Activated CD4-positive, alpha-beta T cell treated with anti-CD3 and anti-CD28 coated beads, Interleukin-2, amount 10 ng/mL, durations not matched to agents 7 days and 5 days (primary cell): ENCODE results near the gene RBM15B. TPM values are rescaled to one million over a fixed set of nuclear protein-coding genes. Genes with fewer than 3 reads are reported as not detected.

Source experiments
- CTCF ChIA-PET: fragments of 350-600 bp; sonication (Branson Sonifier 250); formaldehyde crosslinking; loops from one replicate; lab custom pipeline; 2021; ENCODE audit warnings: antibody characterized with exemption; lab: Charles Lee
- POLR2A ChIA-PET: fragments of 350-600 bp; sonication (Branson Sonifier 250); formaldehyde crosslinking; loops from one replicate; lab custom pipeline; 2021; ENCODE audit warnings: antibody characterized with exemption; lab: Charles Lee
- DNase-seq: peaks from one replicate; pipeline ENCODE4 v3.0.0-alpha.2; 2020
- H3K27ac Mint-ChIP-seq: one replicate; pipeline ENCODE4 v1.8.0; 2021; ENCODE audit warnings: mild to moderate bottlenecking, moderate library complexity, mixed read lengths
- H3K27me3 Mint-ChIP-seq: one replicate; pipeline ENCODE4 v1.8.0; 2021; ENCODE audit warnings: mixed read lengths
- H3K36me3 Mint-ChIP-seq: one replicate; pipeline ENCODE4 v1.8.0; 2021; ENCODE audit warnings: low read depth, mixed read lengths
- H3K4me1 Mint-ChIP-seq: one replicate; pipeline ENCODE4 v1.8.0; 2021; ENCODE audit warnings: mixed read lengths
- H3K4me3 Mint-ChIP-seq: one replicate; pipeline ENCODE4 v1.8.0; 2021; ENCODE audit warnings: mild to moderate bottlenecking, moderate library complexity, mixed read lengths
- H3K9me3 Mint-ChIP-seq: one replicate; pipeline ENCODE4 v1.8.0; 2021; ENCODE audit warnings: mixed read lengths
- total RNA-seq, 2 experiments: library from RNA; stranded (reverse); gene quantifications; one replicate each; pipeline ENCODE4 v1.2.3, GENCODE V29; 2021

Gene RBM15B
- total RNA-seq, 2 experiments from 2014 or later, result 29.0 to 29.8 TPM

DNA sequence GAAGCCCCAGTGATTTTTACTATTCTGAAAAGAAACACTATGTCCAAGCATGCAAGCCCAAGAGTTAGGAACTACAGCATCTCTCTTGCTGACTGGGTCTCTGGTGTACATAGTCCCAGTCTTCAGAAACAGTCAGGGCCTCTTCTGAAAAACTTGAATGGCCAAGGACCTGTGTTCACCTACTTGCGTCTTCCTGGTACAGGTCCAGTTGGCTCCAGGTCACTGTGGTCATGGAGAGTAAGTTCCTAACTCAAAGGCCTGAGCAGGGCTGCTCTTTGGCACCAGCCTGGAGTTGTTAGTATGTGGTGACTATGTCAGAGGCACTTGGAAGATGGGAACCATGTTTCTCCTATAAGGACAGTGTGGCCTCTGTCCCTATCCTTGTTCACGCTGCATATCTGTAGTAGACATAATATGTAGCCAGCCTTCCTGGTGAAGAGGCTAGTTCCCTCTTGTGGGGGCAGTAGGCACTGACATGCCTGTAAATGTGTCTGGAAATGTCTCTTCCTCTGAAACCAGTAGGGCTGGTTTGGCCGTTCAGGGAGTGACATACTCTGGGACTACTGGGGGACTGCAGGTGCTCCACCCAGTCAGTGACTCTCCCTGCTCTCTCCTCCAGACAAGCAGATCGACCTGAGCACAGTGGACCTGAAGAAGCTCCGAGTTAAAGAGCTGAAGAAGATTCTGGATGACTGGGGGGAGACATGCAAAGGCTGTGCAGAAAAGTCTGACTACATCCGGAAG is 2.6 kb upstream of the RBM15B start:
- H3K27ac Mint-ChIP-seq, result no peak overlapping the region
- H3K9me3 Mint-ChIP-seq, result no peaks in the 10 kb centered on the region
- POLR2A ChIA-PET, result no interaction called here
- DNase-seq, result no peak
- H3K27me3 Mint-ChIP-seq, result no peaks in the 10 kb centered on the region
- H3K4me1 Mint-ChIP-seq, result peaks cover 70% of the 10 kb centered on the region
- CTCF ChIA-PET, result interaction anchor here (0.6 to 2.9 kb wide), 18 partner anchors 9 to 1448 kb away, joined by 3 to 18 read pairs (median 5); partner anchors contain the start of genes HEMK1, MAPKAPK3 and RBM6
- no peak overlapping the region for H3K4me3 Mint-ChIP-seq
- peaks cover 54% of the 10 kb centered on the region for H3K36me3 Mint-ChIP-seq

- H3K27me3 Mint-ChIP-seq, result no peaks in the 10 kb centered on the region
- H3K4me3 Mint-ChIP-seq, result peak overlapping the region; percentile 16
- peaks cover 58% of the 10 kb centered on the region for H3K36me3 Mint-ChIP-seq
- ChIA-PET POLR2A (interaction anchor here (0.7 kb wide), 1 partner anchor 8 kb away, joined by 3 read pairs; no protein-coding TSS in a partner anchor), CTCF (interaction anchor here (0.6 to 2.9 kb wide), 31 partner anchors 9 to 1450 kb away, joined by 3 to 18 read pairs (median 4); partner anchors contain the start of genes C3orf18, DCAF1, HEMK1 and MAPKAPK3)
- peak overlapping the region; percentile 73 for H3K27ac Mint-ChIP-seq
- H3K9me3 Mint-ChIP-seq, result no peaks in the 10 kb centered on the region
- peaks cover 75% of the 10 kb centered on the region for H3K4me1 Mint-ChIP-seq
- DNase-seq, result peak; percentile 72
These were observed 1.5 kb upstream of the RBM15B start for GRCh38 chr3:51389423-51390183.

- no peak for DNase-seq
- H3K27ac Mint-ChIP-seq, result peak overlapping the region; percentile 80
- H3K36me3 Mint-ChIP-seq, result peaks cover 55% of the 10 kb centered on the region
- POLR2A ChIA-PET, result interaction anchor here (0.7 kb wide), 1 partner anchor 9 kb away, joined by 3 read pairs; no protein-coding TSS in a partner anchor
- no peaks in the 10 kb centered on the region for H3K9me3 Mint-ChIP-seq
- H3K27me3 Mint-ChIP-seq, result no peaks in the 10 kb centered on the region
- peaks cover 81% of the 10 kb centered on the region for H3K4me1 Mint-ChIP-seq
- CTCF ChIA-PET, result interaction anchor here (0.6 to 2.9 kb wide), 22 partner anchors 10 to 823 kb away, joined by 3 to 18 read pairs (median 4); partner anchors contain the start of genes C3orf18, DCAF1, HEMK1 and MAPKAPK3
- H3K4me3 Mint-ChIP-seq, result peak overlapping the region; percentile 67
These were observed 625 bp upstream of the RBM15B start for GRCh38 chr3:51390246-51391074.

GRCh38 chr3:51391566-51392354 is 675 bp downstream of the RBM15B start:
- ChIA-PET CTCF (interaction anchor here (0.9 to 1.5 kb wide), 5 partner anchors 9 to 43 kb away, joined by 3 to 4 read pairs (median 4); no protein-coding TSS in a partner anchor), POLR2A (no interaction called here)
- Mint-ChIP-seq H3K9me3 (no peaks in the 10 kb centered on the region), H3K27me3 (no peaks in the 10 kb centered on the region), H3K27ac (peak overlapping the region; percentile 93), H3K4me1 (peaks cover 77% of the 10 kb centered on the region), H3K36me3 (peaks cover 49% of the 10 kb centered on the region), H3K4me3 (peak overlapping the region; percentile 83)
- peak; percentile 54 for DNase-seq

DNA sequence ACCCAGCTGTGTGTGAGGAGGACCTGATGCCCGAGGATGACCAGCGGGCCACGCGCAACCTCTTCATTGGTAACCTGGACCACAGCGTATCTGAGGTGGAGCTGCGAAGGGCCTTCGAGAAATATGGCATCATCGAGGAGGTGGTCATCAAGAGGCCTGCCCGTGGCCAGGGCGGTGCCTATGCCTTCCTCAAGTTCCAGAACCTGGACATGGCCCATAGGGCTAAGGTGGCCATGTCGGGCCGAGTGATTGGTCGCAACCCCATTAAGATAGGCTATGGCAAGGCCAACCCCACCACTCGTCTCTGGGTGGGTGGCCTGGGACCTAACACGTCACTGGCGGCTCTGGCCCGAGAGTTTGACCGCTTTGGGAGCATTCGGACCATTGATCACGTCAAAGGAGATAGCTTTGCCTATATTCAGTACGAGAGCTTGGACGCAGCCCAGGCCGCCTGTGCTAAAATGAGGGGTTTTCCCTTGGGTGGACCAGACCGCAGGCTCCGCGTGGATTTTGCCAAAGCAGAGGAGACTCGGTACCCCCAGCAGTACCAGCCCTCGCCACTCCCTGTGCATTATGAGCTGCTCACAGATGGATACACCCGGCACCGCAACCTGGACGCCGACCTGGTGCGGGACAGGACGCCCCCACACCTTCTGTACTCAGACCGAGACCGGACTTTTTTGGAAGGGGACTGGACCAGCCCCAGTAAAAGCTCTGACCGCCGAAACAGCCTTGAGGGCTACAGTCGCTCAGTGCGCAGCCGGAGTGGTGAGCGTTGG is 1.5 kb downstream of the RBM15B start:
- DNase-seq, result no peak
- Mint-ChIP-seq H3K4me3 (peak overlapping the region; percentile 83), H3K4me1 (peaks cover 74% of the 10 kb centered on the region), H3K9me3 (no peaks in the 10 kb centered on the region), H3K36me3 (peaks cover 51% of the 10 kb centered on the region), H3K27ac (peak overlapping the region; percentile 93), H3K27me3 (no peaks in the 10 kb centered on the region)
- ChIA-PET POLR2A (no interaction called here), CTCF (interaction anchor here (0.9 to 1.5 kb wide), 4 partner anchors 13 to 776 kb away, joined by 3 to 7 read pairs (median 4); no protein-coding TSS in a partner anchor)

DNA sequence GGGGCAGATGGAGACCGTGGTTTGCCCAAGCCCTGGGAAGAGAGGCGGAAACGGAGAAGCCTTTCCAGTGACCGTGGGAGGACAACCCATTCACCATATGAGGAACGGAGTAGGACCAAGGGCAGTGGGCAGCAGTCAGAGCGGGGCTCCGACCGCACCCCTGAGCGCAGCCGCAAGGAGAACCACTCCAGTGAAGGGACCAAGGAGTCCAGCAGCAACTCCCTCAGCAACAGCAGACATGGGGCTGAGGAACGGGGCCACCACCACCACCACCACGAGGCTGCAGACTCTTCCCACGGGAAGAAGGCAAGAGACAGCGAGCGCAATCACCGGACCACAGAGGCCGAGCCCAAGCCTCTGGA is 2.0 kb downstream of the RBM15B start:
- peaks cover 45% of the 10 kb centered on the region for H3K36me3 Mint-ChIP-seq

GRCh38 chr3:51393564-51393963 is 2.5 kb downstream of the RBM15B start:
- Mint-ChIP-seq H3K4me1 (peaks cover 65% of the 10 kb centered on the region), H3K27me3 (no peaks in the 10 kb centered on the region), H3K36me3 (peaks cover 45% of the 10 kb centered on the region), H3K9me3 (no peaks in the 10 kb centered on the region), H3K4me3 (no peak overlapping the region), H3K27ac (no peak overlapping the region)
- ChIA-PET POLR2A (no interaction called here), CTCF (interaction anchor here (0.6 to 1.5 kb wide), 2 partner anchors 100 to 777 kb away, joined by 4 to 7 read pairs; no protein-coding TSS in a partner anchor)
- DNase-seq, result no peak

More for the DNA sequence above, 2.0 kb downstream of the RBM15B start:
- peaks cover 68% of the 10 kb centered on the region for H3K4me1 Mint-ChIP-seq
- no peaks in the 10 kb centered on the region for H3K27me3 Mint-ChIP-seq
- H3K4me3 Mint-ChIP-seq, result peak overlapping the region; percentile 83
- CTCF ChIA-PET, result interaction anchor here (0.6 to 1.5 kb wide), 2 partner anchors 101 to 777 kb away, joined by 4 to 7 read pairs; no protein-coding TSS in a partner anchor
- no peak for DNase-seq
- POLR2A ChIA-PET, result no interaction called here
- peak overlapping the region; percentile 36 for H3K27ac Mint-ChIP-seq
- no peaks in the 10 kb centered on the region for H3K9me3 Mint-ChIP-seq

DNA sequence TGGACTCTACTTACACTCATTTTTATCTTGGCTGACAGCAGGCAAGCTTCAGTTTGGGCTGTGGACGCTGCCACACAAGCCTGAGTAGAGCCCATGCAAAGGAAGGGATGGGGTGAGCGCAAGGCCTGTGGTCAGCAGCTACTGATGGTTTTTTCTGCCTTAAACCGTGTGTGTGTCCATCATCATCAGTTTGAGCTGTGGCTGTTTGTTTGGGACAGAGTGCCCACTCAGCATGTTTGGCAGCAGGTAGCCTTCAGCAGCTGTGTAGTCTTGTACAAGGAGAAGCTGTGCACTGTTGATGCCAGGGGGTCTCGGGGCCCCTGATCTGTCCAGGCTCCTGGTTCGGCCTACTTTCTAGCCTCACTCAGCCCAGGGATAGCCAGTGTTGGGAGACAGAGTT is 3.5 kb downstream of the RBM15B start:
- no peaks in the 10 kb centered on the region for H3K27me3 Mint-ChIP-seq
- CTCF ChIA-PET, result interaction anchor here (1.1 to 1.5 kb wide), 2 partner anchors 233 to 778 kb away, joined by 3 to 7 read pairs; no protein-coding TSS in a partner anchor
- H3K4me3 Mint-ChIP-seq, result peak overlapping the region; percentile 45
- DNase-seq, result no peak
- POLR2A ChIA-PET, result no interaction called here
- H3K36me3 Mint-ChIP-seq, result peaks cover 37% of the 10 kb centered on the region
- H3K4me1 Mint-ChIP-seq, result peaks cover 57% of the 10 kb centered on the region
- H3K9me3 Mint-ChIP-seq, result no peaks in the 10 kb centered on the region
- H3K27ac Mint-ChIP-seq, result no peak overlapping the region

DNA sequence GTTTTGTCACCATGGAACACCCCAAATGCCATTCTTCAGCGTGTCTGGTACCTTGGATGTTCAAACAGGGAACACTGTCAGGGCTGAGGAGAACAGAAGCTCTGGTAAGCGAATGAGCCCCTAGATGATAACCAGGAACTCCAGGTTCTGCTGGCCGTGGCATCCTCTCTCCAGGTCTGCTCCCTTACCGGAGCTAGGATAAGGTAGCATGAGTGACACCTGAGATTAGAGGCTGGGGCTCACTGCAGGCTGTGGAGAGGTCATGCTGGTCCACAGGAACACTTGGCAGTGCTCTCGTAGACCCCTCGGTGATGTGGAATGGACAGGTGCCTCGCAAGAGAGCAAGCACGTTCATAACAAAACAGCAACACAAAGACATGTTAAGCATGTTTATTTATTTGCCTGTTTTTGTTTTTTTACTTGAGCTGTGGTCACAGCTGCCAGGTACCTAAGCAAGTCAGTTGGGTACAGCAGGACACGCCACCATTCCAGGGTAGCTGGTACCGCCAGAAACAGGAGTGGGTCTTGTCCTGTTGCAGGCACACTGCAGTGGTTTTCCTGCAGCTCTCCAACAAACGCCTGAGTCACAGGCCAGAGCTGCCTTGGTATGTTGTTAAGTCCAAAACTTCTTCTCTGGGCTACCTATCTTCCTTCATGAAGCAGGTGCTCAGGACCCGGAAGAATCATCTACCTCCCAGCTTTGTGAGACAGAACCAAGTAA is 4.6 kb downstream of the RBM15B start:
- H3K36me3 Mint-ChIP-seq, result peaks cover 41% of the 10 kb centered on the region
- H3K27me3 Mint-ChIP-seq, result no peaks in the 10 kb centered on the region
- no peaks in the 10 kb centered on the region for H3K9me3 Mint-ChIP-seq
- ChIA-PET POLR2A (no interaction called here), CTCF (interaction anchor here (0.7 to 1.2 kb wide), 5 partner anchors 9 to 784 kb away, joined by 3 read pairs; partner anchors contain the start of genes CISH and MANF)
- H3K4me1 Mint-ChIP-seq, result peaks cover 48% of the 10 kb centered on the region
- H3K4me3 Mint-ChIP-seq, result no peak overlapping the region
- H3K27ac Mint-ChIP-seq, result peak overlapping the region; percentile 62
- no peak for DNase-seq

GRCh38 chr3:51396401-51396800 is 5.3 kb downstream of the RBM15B start:
- CTCF ChIA-PET, result interaction anchor here (0.9 to 1.2 kb wide), 3 partner anchors 8 to 784 kb away, joined by 3 read pairs; partner anchors contain the start of gene CISH
- peaks cover 43% of the 10 kb centered on the region for H3K36me3 Mint-ChIP-seq

More at GRCh38 chr3:51396401-51396800, 5.3 kb downstream of the RBM15B start:
- peaks cover 45% of the 10 kb centered on the region for H3K4me1 Mint-ChIP-seq
- no peaks in the 10 kb centered on the region for H3K27me3 Mint-ChIP-seq
- no peaks in the 10 kb centered on the region for H3K9me3 Mint-ChIP-seq
- no peak overlapping the region for H3K4me3 Mint-ChIP-seq
- H3K27ac Mint-ChIP-seq, result peak overlapping the region; percentile 62
- POLR2A ChIA-PET, result no interaction called here
- DNase-seq, result no peak
